ENCODE data around the gene SPRR2B.
"Not testable (repeated sequence)": the region's sequence is repeated elsewhere in the genome, so short reads cannot be mapped to it uniquely, and the experiment has no call there.

SPRR2B gene

DNA sequence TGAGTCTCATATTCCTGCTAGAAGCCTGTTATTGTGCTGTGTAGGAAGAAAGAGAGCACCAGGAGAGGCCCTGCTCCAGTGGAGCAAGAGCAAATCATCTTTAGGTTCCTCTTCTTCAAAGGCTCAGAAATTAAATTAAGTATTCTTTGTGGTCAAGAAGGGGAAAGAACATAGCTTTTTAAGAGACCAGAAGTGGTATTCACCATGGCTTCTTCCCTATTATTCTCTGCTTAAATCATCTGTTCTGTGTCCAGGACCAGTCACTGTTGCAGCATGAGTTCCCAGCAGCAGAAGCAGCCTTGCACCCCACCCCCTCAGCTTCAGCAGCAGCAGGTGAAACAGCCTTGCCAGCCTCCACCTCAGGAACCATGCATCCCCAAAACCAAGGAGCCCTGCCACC, 39.3 kb downstream of the SPRR2B start:
- TF ChIP-seq, protein P1, sequence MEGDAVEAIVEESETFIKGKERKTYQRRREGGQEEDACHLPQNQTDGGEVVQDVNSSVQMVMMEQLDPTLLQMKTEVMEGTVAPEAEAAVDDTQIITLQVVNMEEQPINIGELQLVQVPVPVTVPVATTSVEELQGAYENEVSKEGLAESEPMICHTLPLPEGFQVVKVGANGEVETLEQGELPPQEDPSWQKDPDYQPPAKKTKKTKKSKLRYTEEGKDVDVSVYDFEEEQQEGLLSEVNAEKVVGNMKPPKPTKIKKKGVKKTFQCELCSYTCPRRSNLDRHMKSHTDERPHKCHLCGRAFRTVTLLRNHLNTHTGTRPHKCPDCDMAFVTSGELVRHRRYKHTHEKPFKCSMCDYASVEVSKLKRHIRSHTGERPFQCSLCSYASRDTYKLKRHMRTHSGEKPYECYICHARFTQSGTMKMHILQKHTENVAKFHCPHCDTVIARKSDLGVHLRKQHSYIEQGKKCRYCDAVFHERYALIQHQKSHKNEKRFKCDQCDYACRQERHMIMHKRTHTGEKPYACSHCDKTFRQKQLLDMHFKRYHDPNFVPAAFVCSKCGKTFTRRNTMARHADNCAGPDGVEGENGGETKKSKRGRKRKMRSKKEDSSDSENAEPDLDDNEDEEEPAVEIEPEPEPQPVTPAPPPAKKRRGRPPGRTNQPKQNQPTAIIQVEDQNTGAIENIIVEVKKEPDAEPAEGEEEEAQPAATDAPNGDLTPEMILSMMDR (conservative IDR thresholded peaks at IDR 0.05): no peak
- H3K27ac ChIP-seq: no peak overlapping the region

DNA sequence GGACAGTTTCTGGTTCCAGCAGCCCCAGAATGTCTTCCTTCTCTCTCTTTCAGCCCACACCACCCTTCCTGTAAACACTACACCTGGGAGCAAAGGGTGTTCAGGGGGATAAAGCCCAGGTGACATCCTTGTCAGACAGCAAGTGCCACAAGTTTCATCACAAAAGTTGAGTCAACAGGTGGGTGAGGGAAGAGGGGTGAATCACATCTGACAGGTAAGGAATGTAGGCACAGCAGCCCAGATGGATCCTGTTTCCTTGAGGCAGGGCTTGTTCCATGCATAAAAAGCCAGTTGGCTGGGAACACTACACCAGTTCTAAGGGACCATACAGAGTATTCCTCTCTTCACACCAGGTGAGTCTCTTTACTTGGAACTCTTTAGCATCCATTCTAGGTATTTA, 40.5 kb downstream of the SPRR2B start, which contains the start of gene SPRR1B:
SPRR1B (plus strand) TSS at position 309 of the 400 bp plus-strand sequence. CDS start 1,143 bp downstream, outside the sequence.
- TF ChIP-seq, protein P1 (conservative IDR thresholded peaks at IDR 0.05): no peak
- H3K27ac ChIP-seq: no peak within 1 kb of the TSS

DNA sequence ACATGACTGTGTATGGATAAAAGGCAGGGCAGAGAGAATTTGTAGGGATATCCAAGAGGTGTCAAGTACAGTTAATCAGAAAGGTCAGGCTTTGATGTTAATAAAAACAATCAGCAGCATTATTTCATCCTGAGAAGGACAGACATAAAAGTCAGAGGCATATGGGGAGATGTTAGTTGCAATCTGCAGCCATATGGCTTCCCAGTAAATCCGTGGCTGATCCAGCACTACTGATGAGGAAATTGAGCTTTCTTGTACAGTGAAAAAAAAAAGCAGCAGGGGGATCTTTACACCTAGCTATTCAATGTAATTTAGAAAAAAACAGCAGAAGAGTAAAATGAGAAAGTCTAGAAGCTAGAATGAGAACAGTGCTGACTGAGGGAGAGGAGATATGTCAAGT, 42.6 kb downstream of the SPRR2B start:
- TF ChIP-seq, protein P1 (conservative IDR thresholded peaks at IDR 0.05): no peak
- H3K27ac ChIP-seq: no peak overlapping the region

DNA sequence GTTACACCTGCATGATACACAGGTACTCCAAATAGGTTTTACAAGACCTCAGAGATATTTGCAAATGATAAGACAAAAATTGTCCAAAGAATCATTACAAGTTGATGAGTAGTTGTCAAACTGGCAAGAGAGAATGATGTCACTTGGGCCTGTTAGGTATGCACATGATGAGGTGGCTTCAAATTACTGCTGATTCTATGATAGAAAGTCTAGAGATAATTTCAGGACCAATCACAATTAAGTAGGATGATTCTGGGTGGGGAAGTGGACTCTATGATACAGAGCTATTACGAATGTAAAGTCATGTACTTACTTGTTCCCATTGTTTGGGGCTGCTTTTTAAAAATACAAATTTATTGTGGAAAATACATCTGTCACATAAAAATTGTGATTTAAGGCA, 45.6 kb downstream of the SPRR2B start:
- TF ChIP-seq, protein P1 (conservative IDR thresholded peaks at IDR 0.05): no peak
- no peak overlapping the region for H3K27ac ChIP-seq

DNA sequence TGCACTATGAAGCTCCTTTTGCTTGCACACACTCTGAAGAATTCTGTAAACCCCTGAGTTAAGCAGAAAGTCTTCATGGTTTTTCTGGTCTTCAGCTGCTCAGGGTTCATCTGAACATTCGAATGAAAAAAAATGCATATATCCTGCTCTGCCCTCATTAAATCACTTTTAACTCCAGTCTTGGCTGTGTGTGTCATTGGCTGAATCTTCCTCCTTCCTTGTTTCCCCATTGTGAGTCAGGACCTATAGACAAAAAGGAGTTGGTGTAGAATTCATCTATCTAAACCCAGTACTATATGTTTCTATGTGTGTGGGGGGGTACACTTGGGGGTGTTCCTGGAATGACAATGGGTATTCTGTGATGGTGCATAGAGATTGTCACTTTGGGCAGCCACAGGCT, 47.0 kb downstream of the SPRR2B start:
- TF ChIP-seq, protein P1 (conservative IDR thresholded peaks at IDR 0.05): no peak
- no peak overlapping the region for H3K27ac ChIP-seq

DNA sequence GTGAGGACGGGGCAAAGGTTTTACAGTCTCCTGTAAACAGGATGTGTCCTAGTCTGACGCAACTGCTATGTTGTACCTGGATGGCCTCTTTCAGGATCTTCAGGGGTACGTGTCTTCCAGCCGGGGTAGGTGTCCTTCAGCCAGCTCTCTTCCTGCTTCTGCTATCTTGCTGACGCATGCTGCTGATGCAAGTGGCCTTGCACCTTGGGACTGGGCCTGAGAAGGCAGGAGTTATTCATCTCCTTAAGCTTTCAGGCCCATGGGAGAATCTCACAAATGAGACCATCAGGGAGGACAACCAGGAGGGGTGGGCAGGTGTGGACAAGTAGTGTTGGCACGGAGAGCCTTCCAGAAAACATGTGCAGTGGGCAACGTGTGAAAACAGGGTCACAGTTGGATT, 48.3 kb downstream of the SPRR2B start:
- TF ChIP-seq, protein P1 (conservative IDR thresholded peaks at IDR 0.05): no peak
- no peak overlapping the region for H3K27ac ChIP-seq

DNA sequence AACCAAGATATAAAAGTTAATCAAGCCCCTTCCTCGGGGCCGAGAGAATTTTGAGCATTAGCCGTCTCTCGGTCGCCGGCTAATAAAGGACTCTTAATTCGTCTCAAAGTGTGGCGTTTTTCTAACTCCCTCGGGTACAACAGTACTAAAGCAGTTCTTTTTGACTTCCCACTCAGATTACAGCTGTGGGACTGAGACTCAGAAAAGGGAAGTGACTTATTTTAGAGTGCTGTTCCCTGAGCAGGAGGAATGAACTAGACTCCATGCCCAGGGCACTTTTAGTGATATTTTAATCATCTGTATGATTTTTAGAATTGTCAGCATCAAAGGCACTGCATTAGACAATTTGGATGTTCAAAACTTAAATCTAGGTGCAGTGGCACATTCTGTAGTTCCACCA, 49.1 kb downstream of the SPRR2B start:
- not testable (repeated sequence) for H3K27ac ChIP-seq

DNA sequence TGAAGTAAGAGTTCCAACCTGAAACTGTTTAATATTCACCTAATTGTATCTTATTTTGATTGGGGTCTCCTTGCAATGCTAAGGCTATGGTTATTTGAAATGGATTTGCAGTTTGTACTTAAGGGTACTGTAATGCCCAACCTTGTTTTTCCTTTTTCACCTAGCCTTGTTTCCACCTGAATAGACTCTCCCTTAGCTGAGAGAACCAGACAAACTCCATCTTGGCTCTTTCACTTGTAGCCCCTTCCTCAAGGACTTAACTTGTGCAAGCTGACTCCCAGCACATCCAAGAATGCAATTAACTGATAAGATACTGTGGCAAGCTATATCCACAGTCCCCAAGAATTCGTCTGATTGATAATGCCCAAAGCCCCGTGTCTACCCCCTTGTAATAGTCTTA, 49.6 kb downstream of the SPRR2B start:
- not testable (repeated sequence) for H3K27ac ChIP-seq
